Ovary (tissue), 3 donors: ENCODE data around the gene DNM1L.
"Not testable (repeated sequence)": the region's sequence is repeated elsewhere in the genome, so short reads cannot be mapped to it uniquely, and the experiment has no call there.

ENCODE experiments used
- EP300 ChIP-seq: sonication (generic); formaldehyde crosslinking; IDR thresholded peaks from one replicate; pipeline ENCODE4 v1.6.1; 2017; ENCODE audit warnings: antibody characterized with exemption
- TF ChIP-seq, protein P1 (sequence below), 3 donors: fragments of 450-650 bp in 2 of 3; fragments of 200-600 bp in 1 of 3; IDR thresholded peaks; one replicate each; pipeline versions ENCODE4 v1.5.1 to v1.8.0; 2016 to 2022; ENCODE audit warnings: antibody characterized with exemption in 3 of 3, mild to moderate bottlenecking in 1 of 3
- donor health status: DM: no; HTN: no; CAD: no.

DNA sequence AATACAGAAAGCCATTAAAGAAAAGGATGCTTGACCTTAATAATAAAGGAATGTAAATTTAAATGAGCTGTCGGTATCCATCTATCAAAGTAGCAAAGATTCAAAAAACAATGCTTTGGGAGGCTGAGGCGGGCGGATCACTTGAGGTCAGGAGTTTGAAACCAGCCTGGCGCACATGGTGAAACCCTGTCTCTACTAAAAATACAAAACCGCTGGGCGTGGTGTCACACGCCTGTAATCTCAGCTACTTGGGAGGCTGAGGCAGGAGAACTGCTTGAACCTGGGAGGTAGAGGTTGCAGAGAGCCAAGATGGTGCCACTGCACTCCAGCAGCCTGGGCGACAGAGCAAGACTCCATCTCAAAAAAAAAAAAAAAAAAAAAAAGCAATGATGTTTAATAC is 20.3 kb downstream of the DNM1L start:
- TF ChIP-seq EP300 = not testable (repeated sequence)
- TF ChIP-seq, protein P1, sequence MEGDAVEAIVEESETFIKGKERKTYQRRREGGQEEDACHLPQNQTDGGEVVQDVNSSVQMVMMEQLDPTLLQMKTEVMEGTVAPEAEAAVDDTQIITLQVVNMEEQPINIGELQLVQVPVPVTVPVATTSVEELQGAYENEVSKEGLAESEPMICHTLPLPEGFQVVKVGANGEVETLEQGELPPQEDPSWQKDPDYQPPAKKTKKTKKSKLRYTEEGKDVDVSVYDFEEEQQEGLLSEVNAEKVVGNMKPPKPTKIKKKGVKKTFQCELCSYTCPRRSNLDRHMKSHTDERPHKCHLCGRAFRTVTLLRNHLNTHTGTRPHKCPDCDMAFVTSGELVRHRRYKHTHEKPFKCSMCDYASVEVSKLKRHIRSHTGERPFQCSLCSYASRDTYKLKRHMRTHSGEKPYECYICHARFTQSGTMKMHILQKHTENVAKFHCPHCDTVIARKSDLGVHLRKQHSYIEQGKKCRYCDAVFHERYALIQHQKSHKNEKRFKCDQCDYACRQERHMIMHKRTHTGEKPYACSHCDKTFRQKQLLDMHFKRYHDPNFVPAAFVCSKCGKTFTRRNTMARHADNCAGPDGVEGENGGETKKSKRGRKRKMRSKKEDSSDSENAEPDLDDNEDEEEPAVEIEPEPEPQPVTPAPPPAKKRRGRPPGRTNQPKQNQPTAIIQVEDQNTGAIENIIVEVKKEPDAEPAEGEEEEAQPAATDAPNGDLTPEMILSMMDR (IDR thresholded peaks at IDR 0.05) = not testable (repeated sequence)
